Measurements from ENCODE around the gene TMEM255B. TPM values are rescaled to one million over a fixed set of nuclear protein-coding genes. Genes with fewer than 3 reads are reported as not detected.
A peak's percentile ranks its signal among the peaks of the same experiment; 100 is the strongest.

TMEM255B gene
- total RNA-seq, 1 donor from 2014 or later: 1.7 TPM

- no peaks in the 10 kb centered on the region for H3K36me3 Mint-ChIP-seq
- peaks cover 3% of the 10 kb centered on the region for H3K4me1 Mint-ChIP-seq
- H3K27ac Mint-ChIP-seq: no peak overlapping the region
- H3K9me3 Mint-ChIP-seq: no peaks in the 10 kb centered on the region
- DNase-seq (ENCODE audit: low spot score in 2 of 2, unreplicated experiment in 2 of 2): peak in 1 of 2 experiments; percentile 15
- H3K27me3 Mint-ChIP-seq (ENCODE audit: low read depth): peaks cover 14% of the 10 kb centered on the region
- no peak overlapping the region for H3K4me3 Mint-ChIP-seq
- TF ChIP-seq CTCF (IDR thresholded peaks at IDR 0.05; ENCODE audit: unreplicated experiment): no peak
Observed at GRCh38 chr13:113726961-113727411, 32.0 kb upstream of the TMEM255B start.

- peak in 1 of 2 experiments; percentile 13 for DNase-seq (ENCODE audit: low spot score in 2 of 2, unreplicated experiment in 2 of 2)
- peaks cover 3% of the 10 kb centered on the region for H3K4me1 Mint-ChIP-seq
- no peak overlapping the region for H3K27ac Mint-ChIP-seq
- TF ChIP-seq CTCF (IDR thresholded peaks at IDR 0.05; ENCODE audit: unreplicated experiment): no peak
- peaks cover 14% of the 10 kb centered on the region for H3K27me3 Mint-ChIP-seq (ENCODE audit: low read depth)
- H3K36me3 Mint-ChIP-seq: no peaks in the 10 kb centered on the region
- no peak overlapping the region for H3K4me3 Mint-ChIP-seq
- H3K9me3 Mint-ChIP-seq: no peaks in the 10 kb centered on the region
Observed at GRCh38 chr13:113728571-113729054, 30.4 kb upstream of the TMEM255B start.

GRCh38 chr13:113729187-113730019 is 29.6 kb upstream of the TMEM255B start:
- no peak overlapping the region for H3K27ac Mint-ChIP-seq
- peak in 1 of 2 experiments; percentile 17 for DNase-seq (ENCODE audit: low spot score in 2 of 2, unreplicated experiment in 2 of 2)
- H3K4me1 Mint-ChIP-seq: peaks cover 3% of the 10 kb centered on the region
- peaks cover 14% of the 10 kb centered on the region for H3K27me3 Mint-ChIP-seq (ENCODE audit: low read depth)
- no peaks in the 10 kb centered on the region for H3K9me3 Mint-ChIP-seq
- H3K4me3 Mint-ChIP-seq: no peak overlapping the region
- no peaks in the 10 kb centered on the region for H3K36me3 Mint-ChIP-seq
- TF ChIP-seq CTCF (IDR thresholded peaks at IDR 0.05; ENCODE audit: unreplicated experiment): no peak

GRCh38 chr13:113730258-113730691 is 28.8 kb upstream of the TMEM255B start:
- Mint-ChIP-seq H3K4me3 (no peak overlapping the region), H3K27me3 (ENCODE audit: low read depth) (peaks cover 14% of the 10 kb centered on the region), H3K9me3 (no peaks in the 10 kb centered on the region), H3K4me1 (no peaks in the 10 kb centered on the region), H3K36me3 (no peaks in the 10 kb centered on the region), H3K27ac (no peak overlapping the region)
- TF ChIP-seq CTCF (IDR thresholded peaks at IDR 0.05; ENCODE audit: unreplicated experiment): no peak
- peak in 1 of 2 experiments; percentile 8 for DNase-seq (ENCODE audit: low spot score in 2 of 2, unreplicated experiment in 2 of 2)

- Mint-ChIP-seq H3K9me3 (no peaks in the 10 kb centered on the region), H3K27ac (no peak overlapping the region), H3K4me1 (no peaks in the 10 kb centered on the region), H3K4me3 (no peak overlapping the region), H3K27me3 (ENCODE audit: low read depth) (peaks cover 14% of the 10 kb centered on the region), H3K36me3 (no peaks in the 10 kb centered on the region)
- DNase-seq (ENCODE audit: low spot score in 2 of 2, unreplicated experiment in 2 of 2): peak in 1 of 2 experiments; percentile 6
- TF ChIP-seq CTCF (IDR thresholded peaks at IDR 0.05; ENCODE audit: unreplicated experiment): no peak
Observed at GRCh38 chr13:113730831-113731191, 28.2 kb upstream of the TMEM255B start.

Data from mesothelial cell of epicardium (in vitro differentiated cells).